Sigmoid colon (tissue), 7 donors: Measurements from ENCODE around the gene LRP1B. TPM values are rescaled to one million over a fixed set of nuclear protein-coding genes. Genes with fewer than 3 reads are reported as not detected.

Experiments used
- DNase-seq: peaks from one replicate; pipeline ENCODE4 v3.0.0-alpha.2; 2019
- H3K27ac ChIP-seq, 4 donors: fragments of 200-600 bp; sonication (generic); one replicate each; pipeline ENCODE4 v1.5.1; 2016 to 2019; ENCODE audit warnings: mild to moderate bottlenecking in 1 of 4
- H3K27me3 ChIP-seq, 3 donors: fragments of 200-600 bp; sonication (generic); one replicate each; pipeline ENCODE4 v1.5.1; 2019; ENCODE audit warnings: mild to moderate bottlenecking in 1 of 3
- H3K36me3 ChIP-seq, 4 donors: fragments of 200-600 bp; sonication (generic); one replicate each; pipeline ENCODE4 v1.5.1; 2016 to 2019
- H3K4me1 ChIP-seq, 4 donors: fragments of 200-600 bp; sonication (generic); one replicate each; pipeline ENCODE4 v1.5.1; 2017 to 2019
- H3K4me3 ChIP-seq, 4 donors: fragments of 200-600 bp; sonication (generic); one replicate each; pipeline ENCODE4 v1.5.1; 2017 to 2019; ENCODE audit warnings: mild to moderate bottlenecking in 2 of 4, moderate library complexity in 1 of 4
- H3K9me3 ChIP-seq, 4 donors: fragments of 200-600 bp in 3 of 4; sonication (generic) in 3 of 4; one replicate each; pipeline versions ENCODE4 v1.5.1 to v1.6.1; 2013 to 2019
- EP300 ChIP-seq, 4 donors: sonication (generic); formaldehyde crosslinking; IDR thresholded peaks; one replicate each; pipeline ENCODE4 v1.6.1; 2017; ENCODE audit warnings: antibody characterized with exemption in 4 of 4
- POLR2A ChIP-seq, 2 donors: fragments of 450-650 bp; IDR thresholded peaks; one replicate each; pipeline ENCODE4 v1.6.1; 2016; ENCODE audit warnings: antibody characterized with exemption in 2 of 2, mild to moderate bottlenecking in 2 of 2, moderate library complexity in 2 of 2
- POLR2AphosphoS5 ChIP-seq, 4 donors: sonication (generic); formaldehyde crosslinking; IDR thresholded peaks; one replicate each; pipeline ENCODE4 v1.6.1; 2017; ENCODE audit warnings: antibody characterized with exemption in 4 of 4
- WGBS, 2 donors: extraction: QIAGEN DNeasy Blood & Tissue Kit; methylation state at CpG; one replicate each; pipeline ENCODE4 v1.1.7; 2013; 5-methylcytosine and 5-hydroxymethylcytosine counted together
- intact Hi-C: fragments of 100-400 bp; cut with DNase I; formaldehyde crosslinking; loops from one replicate; pipeline ENCODE4 v1.15.1; 2023
- polyA plus RNA-seq, 3 donors: library from polyadenylated mRNA; stranded (reverse); fragments of 200-250 nt; gene quantifications; one replicate each; pipeline ENCODE4 v1.2.3, GENCODE V29; 2013
- total RNA-seq, 4 donors: library from RNA; depleted of rRNA; stranded (reverse); fragments of >200 nt; gene quantifications; one replicate each; pipeline ENCODE4 v1.1.0, GENCODE V29; 2016
- TF ChIP-seq, protein P1 (sequence below), 4 experiments: fragments of 450-650 bp in 3 of 4; fragments of 200-600 bp in 1 of 4; IDR thresholded peaks; one replicate each; pipeline ENCODE4 v1.5.1; 2016 to 2019; ENCODE audit warnings: antibody characterized with exemption in 4 of 4, mild to moderate bottlenecking in 3 of 4, moderate library complexity in 2 of 4
- donor health status: healthy with polysubstance abuse.
- donor health status: Bipolar disorder and iron deficiency.
- donor health status: healthy.

The LRP1B gene
- total and polyA plus RNA-seq, 7 donors = 0.06 to 5.1 (median 2.0) TPM; not detected in 1

GRCh38 chr2:141565597-141565996, 565.2 kb downstream of the LRP1B start:
- WGBS, 2 donors = 96 to 97% methylated on average over 3 of the region's 3 CpGs
- no peaks in the 10 kb centered on the region for H3K36me3 ChIP-seq
- DNase-seq = no peak

DNA sequence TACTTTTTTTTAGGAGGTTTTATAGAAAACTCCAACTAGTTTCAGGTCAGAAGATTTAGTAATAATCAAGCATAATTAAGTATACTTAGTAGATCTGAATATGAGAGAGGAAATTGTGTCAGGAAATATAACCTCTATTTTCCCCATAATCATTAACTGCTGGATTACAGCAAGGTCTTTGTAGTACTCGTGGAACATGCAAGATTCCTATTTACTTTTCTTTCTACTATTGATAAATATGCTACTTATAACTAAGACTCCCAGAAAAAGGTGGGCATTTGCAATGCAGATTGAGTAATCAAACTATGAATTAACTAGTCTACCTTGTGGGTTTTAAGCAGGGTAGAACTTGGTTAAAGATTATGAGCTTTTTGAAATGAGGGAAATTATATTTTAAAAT, 570.1 kb downstream of the LRP1B start:
- no peak for DNase-seq
- TF ChIP-seq POLR2A (IDR thresholded peaks at IDR 0.05) (no peak), POLR2AphosphoS5 (IDR thresholded peaks at IDR 0.05) (no peak), EP300 (IDR thresholded peaks at IDR 0.05) (no peak)
- TF ChIP-seq, protein P1, sequence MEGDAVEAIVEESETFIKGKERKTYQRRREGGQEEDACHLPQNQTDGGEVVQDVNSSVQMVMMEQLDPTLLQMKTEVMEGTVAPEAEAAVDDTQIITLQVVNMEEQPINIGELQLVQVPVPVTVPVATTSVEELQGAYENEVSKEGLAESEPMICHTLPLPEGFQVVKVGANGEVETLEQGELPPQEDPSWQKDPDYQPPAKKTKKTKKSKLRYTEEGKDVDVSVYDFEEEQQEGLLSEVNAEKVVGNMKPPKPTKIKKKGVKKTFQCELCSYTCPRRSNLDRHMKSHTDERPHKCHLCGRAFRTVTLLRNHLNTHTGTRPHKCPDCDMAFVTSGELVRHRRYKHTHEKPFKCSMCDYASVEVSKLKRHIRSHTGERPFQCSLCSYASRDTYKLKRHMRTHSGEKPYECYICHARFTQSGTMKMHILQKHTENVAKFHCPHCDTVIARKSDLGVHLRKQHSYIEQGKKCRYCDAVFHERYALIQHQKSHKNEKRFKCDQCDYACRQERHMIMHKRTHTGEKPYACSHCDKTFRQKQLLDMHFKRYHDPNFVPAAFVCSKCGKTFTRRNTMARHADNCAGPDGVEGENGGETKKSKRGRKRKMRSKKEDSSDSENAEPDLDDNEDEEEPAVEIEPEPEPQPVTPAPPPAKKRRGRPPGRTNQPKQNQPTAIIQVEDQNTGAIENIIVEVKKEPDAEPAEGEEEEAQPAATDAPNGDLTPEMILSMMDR (IDR thresholded peaks at IDR 0.05) = no peak
- no peaks in the 10 kb centered on the region for H3K4me1 ChIP-seq
- no peaks in the 10 kb centered on the region for H3K9me3 ChIP-seq
- H3K27me3 ChIP-seq = no peaks in the 10 kb centered on the region
- 21 to 67% methylated on average over 1 of the region's 1 CpG for WGBS, 2 donors
- H3K36me3 ChIP-seq = no peaks in the 10 kb centered on the region
- intact Hi-C loops = no loop called here
- no peak overlapping the region for H3K4me3 ChIP-seq
- no peak overlapping the region for H3K27ac ChIP-seq

More at GRCh38 chr2:141565597-141565996, 565.2 kb downstream of the LRP1B start:
- Histone ChIP-seq H3K4me3 (no peak overlapping the region), H3K27ac (no peak overlapping the region), H3K9me3 (no peaks in the 10 kb centered on the region), H3K27me3 (no peaks in the 10 kb centered on the region), H3K4me1 (no peaks in the 10 kb centered on the region)
- TF ChIP-seq, protein P1 (IDR thresholded peaks at IDR 0.05) = no peak
- TF ChIP-seq POLR2AphosphoS5 (IDR thresholded peaks at IDR 0.05) = no peak
- no peak for TF ChIP-seq EP300 (IDR thresholded peaks at IDR 0.05)
- TF ChIP-seq POLR2A (IDR thresholded peaks at IDR 0.05) = no peak
- intact Hi-C loops = no loop called here

- TF ChIP-seq EP300 (IDR thresholded peaks at IDR 0.05) (no peak), POLR2AphosphoS5 (IDR thresholded peaks at IDR 0.05) (no peak), POLR2A (IDR thresholded peaks at IDR 0.05) (no peak)
- TF ChIP-seq, protein P1 (IDR thresholded peaks at IDR 0.05) = no peak
- no peak for DNase-seq
- 68 to 77% methylated on average over 4 of the region's 4 CpGs for WGBS, 2 donors
- no peak overlapping the region for H3K27ac ChIP-seq
- H3K4me3 ChIP-seq = no peak overlapping the region
- H3K9me3 ChIP-seq = no peaks in the 10 kb centered on the region
- H3K36me3 ChIP-seq = no peaks in the 10 kb centered on the region
- intact Hi-C loops = no loop called here
- H3K27me3 ChIP-seq = no peaks in the 10 kb centered on the region
- H3K4me1 ChIP-seq = no peaks in the 10 kb centered on the region
Measured at GRCh38 chr2:141557329-141558095, 573.3 kb downstream of the LRP1B start.

GRCh38 chr2:141555876-141556470, 574.8 kb downstream of the LRP1B start:
- TF ChIP-seq POLR2AphosphoS5 (IDR thresholded peaks at IDR 0.05) (no peak), POLR2A (IDR thresholded peaks at IDR 0.05) (no peak), EP300 (IDR thresholded peaks at IDR 0.05) (no peak)
- TF ChIP-seq, protein P1 (IDR thresholded peaks at IDR 0.05) = no peak

More at GRCh38 chr2:141555876-141556470, 574.8 kb downstream of the LRP1B start:
- no peak overlapping the region for H3K4me3 ChIP-seq
- H3K27me3 ChIP-seq = no peaks in the 10 kb centered on the region
- no peaks in the 10 kb centered on the region for H3K4me1 ChIP-seq
- no peaks in the 10 kb centered on the region for H3K9me3 ChIP-seq
- intact Hi-C loops = no loop called here
- no peak overlapping the region for H3K27ac ChIP-seq
- WGBS, 2 donors = 7 to 46% methylated on average over 5 of the region's 5 CpGs
- H3K36me3 ChIP-seq = no peaks in the 10 kb centered on the region
- DNase-seq = no peak
